GM18909 (cell line): ENCODE data around the gene PRM1.

Experiments used
- ATAC-seq: cut with Tn5 transposase; IDR thresholded peaks from one replicate; pipeline ENCODE4 v1.9.1; 2021; ENCODE audit warnings: mild to moderate bottlenecking; ENCODE audit not compliant: unreplicated experiment, poor library complexity

PRM1 gene

DNA sequence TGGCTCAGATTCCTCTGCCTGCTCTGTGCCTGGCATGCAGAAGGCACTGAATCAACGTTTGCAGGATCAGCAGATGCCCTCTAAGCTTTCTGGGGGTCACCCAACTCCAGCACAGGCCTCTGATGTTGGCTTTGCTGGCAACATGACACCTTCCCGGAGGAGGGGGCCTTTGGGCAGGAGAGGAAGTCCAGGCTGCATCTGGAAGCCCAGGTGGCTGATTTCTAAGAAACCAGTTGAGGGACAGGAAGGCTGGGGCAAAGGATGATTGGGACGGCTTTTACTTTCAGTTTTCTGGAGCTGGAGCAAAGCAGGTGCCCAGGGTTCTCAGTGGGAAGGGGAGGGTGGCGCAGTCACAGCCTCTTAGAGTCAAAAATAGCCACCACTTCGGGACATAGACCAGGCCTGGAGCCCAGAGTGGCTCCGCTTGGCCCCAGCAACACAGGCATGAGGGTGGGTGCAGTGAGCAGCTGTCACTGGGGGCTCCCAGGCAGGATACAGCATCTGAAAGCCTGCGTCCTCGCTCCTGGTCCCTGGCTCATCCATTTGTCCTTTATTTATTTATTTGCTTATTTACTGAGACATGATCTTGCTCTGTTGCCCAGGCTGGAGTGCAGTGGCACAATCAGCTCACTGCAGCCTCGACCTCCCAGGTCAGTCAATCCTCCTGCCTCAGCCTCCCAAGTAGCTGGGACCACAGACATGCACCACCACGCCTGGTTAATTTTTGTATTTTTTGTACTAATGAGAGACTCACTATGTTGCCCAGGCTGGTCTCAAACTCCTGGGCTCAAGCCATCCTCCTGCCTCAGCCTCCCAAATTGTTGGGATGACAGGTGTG is 40.3 kb downstream of the PRM1 start:
- no peak for ATAC-seq

DNA sequence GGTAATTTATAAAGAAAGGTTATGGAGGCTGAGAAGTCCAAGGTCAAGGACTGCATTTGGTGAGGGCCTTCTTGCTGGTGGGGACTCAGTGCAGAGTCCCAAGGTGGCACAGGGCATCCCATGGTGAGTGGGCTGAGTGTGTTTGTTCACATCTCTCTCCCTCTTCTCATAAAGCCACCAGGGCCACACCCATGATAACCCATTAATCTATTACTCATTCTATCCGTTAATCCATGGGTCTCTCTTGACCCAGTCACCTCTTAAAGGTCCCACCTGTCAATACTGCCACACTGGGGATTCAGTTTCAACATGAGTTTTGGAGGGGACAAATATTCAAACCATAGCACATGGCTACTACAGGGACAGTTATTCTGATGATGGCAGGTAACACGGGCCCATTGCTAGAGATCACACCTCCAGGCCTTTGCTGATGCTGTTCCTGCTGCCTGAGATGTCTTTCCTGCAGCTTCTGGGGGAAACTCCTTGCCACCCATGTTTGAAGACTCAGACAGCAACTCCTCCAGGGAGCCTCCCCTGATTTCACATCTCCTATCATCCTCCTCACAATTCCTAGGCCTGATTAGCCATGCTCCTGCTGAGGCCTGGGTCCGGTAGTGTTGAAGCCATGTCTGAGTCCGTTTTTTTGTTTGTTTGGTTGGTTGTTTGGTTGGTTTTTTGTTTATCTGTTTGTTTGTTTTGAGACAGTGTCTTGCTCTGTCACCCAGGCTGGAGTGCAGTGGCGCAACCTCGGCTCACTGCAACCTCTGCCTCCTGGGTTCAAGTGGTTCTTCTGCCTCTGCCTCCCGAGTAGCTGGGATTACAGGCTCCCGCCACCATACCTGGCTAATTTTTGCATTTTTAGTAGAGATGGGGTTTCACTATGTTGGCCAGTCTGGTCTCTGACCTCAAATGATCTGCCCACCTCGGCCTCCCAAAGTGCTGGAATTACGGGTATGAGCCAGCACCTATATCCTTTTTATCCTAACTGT is 41.2 kb downstream of the PRM1 start:
- no peak for ATAC-seq

DNA sequence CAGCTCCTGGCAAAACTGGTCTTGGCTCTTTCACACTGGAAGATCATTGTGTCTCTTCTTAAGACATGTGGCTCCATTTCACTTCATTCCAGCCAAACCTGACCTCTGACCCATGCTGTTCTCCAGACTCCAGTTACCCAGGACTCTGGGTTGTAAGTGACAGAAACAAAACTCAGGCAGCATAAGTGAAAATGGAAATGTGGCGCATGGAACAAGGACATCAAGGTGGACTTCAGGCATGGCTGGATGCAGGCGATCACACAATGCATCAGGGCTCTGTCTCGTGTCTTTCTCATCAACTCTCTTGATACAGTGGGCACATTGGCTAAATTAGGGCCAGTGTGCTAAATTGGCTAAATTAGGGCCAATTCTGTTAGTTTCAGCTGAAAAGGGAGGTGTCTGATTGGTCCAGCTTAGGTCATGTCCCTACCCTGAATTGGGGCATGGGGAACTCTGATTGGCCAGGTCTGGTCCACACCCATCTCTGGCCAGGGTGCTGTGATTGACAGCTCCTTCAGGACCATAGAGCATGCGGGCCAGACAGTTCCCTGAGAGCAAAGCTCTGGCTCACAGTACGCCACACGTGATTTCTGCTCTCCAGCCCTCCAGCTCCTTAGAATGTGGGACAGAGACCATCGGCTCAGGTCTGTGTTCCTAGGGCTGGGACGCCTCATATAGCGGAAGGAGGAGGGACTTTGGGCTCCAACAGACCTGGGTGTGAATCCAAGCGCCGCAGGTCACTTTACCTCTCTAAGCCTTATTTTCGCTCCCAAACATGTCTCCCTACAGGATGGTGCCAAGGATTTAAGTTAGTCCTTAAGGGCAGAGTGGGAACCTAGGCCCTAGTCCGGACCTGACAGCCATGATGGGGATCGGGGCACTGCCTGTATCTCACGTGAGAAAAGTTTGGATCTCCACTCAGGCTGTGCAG is 42.6 kb downstream of the PRM1 start:
- ATAC-seq, result no peak

DNA sequence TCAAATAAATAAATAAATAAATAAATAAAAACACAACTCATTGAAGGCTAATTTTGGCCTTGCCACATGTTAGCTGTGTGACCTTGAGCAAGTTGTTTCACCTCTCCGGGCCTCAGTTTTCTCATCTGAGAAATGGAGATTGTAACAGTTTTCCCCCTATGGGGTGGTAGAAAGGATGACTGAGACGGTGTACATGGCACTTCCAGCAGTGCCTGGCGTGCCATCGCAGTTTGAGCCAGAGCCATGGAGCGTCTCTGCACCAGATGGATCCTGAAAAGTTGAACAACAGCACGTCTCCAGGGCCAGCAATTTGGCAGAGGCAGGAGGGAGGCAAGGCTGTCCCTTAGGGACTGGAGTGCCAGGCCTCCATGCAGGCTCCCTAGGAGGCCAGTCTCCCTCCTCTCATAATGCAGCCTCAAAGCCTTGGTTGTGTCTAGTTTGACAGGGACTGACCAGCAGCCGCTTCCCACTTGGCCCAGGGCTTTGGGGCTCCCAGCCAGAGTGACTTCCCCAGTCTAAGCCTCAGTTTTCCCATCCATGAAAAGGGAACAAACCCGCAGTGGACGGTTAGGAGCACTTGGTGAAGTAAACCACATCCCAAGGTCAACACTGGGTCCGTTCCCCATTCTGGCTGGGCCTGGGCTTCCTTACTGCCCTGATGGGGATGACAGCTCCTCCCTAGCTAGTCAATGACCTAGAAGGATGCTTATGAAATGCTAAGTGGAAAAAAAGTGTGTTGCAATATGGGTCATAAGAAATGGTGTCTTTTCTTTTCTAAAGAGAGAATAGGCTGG is 44.5 kb downstream of the PRM1 start:
- ATAC-seq, result no peak

DNA sequence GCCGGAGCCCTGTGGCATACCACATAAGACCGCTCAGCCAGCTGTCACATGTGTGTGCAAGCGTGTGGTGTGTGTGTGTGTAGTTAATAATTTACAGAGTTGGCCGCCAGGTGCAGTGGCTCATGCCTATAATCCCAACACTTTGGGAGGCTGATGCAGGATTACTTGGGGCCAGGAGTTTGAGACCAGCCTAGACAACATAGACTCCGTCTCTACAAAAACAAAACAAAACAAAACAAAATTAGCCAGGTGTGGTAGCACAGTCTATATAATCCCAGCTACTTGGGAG is 45.5 kb downstream of the PRM1 start:
- no peak for ATAC-seq

DNA sequence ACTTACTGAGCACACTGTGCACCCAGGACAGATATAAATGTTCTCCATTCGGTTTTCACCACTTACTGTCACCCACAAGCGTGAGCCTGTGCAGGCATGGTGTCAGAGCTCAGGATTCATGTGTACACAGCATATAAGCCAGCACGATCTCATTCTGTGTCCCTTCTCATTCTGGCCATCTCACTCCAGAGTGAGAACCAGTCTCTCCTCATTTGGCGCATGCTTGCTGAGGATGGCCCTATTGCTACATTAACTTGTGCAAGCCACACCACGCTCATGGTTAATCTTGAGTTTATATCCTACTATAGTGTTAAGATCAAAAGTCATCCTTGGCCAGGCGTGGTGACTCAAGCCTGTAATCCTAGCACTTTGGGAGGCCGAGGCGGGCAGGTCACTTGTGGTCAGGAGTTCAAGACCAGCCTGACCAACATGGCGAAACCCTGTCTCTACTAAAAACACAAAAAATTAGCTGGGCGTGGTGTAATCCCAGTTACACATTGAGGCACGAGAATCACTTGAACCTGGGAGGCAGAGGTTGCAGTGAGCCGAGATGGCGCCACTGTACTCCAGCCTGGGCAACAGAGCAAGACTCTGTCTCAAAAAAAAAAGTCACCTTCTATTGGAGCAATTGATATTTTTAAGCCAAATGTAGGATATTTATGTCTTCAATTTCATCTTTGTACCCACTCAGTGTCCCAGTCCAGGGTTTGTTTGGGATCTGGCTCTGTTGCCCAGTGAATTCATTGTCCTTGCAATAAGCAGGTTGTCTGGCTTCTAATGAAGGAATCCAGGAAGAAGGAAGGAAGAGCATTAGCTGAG is 46.0 kb downstream of the PRM1 start:
- no peak for ATAC-seq

DNA sequence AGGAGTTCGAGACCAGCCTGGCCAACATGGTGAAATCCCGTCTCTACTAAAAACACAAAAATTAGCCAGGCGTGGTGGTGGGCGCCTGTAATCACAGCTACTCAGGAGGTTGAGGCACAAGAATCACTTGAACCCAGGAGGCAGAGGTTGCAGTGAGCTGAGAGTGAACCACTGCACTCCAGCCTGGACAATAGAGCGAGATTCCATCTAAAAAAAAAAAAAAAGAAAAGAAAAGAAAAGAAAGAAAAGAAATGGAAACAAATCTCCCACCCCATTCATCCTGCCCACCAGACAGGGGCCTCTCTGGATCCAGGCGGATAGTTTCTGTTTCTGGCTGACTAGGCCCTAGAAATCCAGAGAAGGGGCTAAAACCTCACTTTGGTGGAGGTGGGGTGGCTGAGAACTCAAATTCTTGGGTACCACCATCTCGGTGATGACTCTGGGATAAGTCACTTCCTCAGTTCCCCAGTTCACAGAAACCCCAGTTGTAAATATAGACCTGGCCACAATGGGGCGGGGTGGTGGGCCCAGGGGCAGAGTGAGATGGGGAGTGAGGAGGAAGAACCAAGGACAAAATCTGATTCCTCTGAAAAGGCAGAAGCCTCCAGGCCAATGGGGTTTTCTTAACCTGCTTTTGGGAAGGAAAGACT is 47.3 kb downstream of the PRM1 start:
- ATAC-seq, result no peak

DNA sequence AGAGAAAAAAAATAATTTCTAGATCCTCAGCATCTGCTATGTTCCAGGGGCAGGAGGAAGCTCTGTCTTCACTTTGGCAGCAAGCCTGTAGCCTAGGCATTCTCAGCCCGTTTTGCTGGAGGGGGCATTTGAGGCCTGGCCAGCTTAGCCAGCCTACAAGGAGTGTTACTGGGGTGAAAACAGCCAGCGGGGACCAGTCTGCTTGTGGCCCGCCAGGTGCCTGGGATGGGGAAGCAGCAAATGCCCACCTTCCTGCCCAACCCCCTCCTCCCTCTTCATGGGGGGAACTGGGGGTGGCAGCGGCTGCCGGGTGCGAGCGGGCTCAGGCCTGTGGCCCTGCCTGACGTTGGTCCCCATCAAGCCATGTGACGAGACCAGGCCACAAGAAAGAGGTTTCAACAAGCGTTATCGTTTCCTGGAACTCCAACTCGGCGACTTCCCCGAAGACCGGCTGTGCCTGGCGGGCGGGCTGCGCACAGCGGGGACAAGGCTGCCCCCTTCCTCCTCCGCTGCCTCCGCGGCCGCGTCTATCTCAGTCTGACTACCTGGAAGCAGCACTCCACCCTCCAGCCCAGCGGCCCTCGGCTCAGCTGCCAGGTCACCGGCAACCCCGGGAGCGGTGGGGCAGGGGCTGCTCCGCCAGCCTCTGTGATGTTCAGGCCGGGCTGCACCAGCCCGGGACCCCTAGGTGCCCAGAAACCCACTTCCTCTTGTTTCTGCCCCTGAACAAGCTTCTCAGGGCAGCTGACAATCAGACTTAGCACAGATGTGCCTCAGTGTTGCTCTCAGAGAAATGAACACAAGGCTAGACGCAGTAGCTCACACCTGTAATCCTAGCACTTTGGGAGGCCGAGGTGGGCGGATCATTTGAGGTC is 48.0 kb downstream of the PRM1 start:
- ATAC-seq, result peak; percentile 52

DNA sequence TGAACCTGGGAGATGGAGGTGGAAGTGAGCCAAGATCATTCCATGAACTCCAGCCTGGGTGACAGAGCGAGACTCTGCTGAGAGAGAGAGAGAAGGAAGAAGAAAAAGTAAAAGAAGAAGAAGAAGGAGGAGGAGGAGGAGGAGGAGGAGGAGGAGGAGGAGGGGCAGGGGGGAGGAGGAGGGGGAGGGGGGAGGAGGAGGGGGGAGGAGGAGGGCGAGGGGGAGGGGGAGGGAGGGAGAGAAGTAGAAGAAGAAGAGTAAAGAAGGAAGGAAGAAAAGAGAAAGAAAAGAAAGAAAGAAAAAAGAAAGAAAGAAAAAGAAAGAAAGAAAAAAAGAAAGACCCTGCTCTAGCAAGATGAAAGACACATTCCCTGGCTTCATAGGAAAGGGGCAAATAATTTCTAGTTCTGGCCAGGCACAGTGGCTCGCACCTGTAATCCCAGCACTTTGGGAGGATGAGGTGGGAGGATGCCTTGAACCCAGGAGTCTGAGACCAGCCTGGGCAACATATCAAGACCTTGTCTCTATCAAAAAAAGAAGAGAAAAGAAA is 48.8 kb downstream of the PRM1 start:
- no peak for ATAC-seq

DNA sequence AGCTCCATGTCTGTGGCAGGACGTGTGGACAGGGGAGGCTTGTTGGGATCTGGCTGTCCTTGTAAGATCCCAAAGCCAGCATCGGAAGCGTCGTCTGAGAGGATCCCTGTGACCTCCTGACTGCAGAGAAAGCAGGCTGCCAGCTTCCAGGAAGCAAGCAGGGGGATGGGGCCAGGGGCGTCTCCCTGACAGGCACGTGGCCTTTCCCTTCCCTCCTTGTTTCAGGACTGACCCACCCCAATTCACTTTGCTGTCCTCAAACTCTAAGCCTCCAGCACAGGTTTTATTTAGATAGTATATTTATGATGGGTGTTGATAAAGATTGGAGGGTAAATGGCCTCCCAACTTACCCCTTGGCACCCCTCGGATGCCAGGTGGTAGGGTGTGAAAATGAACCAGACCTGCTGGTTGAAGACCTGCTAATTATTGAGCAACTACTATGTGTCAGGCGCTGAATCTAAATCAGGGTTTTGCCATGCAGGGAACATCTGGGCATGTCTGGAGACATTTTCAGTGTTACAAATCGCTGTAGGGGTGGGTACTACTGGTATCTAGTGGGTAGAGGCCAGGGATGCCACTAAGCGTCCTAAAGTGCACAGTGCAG is 49.7 kb downstream of the PRM1 start:
- no peak for ATAC-seq
